ENCODE measurements around the gene ANO9. TPM values are rescaled to one million over a fixed set of nuclear protein-coding genes. Genes with fewer than 3 reads are reported as not detected.

The ANO9 gene
- total RNA-seq, 2 donors from 2014 or later: 15.6 to 26.4 TPM

DNA sequence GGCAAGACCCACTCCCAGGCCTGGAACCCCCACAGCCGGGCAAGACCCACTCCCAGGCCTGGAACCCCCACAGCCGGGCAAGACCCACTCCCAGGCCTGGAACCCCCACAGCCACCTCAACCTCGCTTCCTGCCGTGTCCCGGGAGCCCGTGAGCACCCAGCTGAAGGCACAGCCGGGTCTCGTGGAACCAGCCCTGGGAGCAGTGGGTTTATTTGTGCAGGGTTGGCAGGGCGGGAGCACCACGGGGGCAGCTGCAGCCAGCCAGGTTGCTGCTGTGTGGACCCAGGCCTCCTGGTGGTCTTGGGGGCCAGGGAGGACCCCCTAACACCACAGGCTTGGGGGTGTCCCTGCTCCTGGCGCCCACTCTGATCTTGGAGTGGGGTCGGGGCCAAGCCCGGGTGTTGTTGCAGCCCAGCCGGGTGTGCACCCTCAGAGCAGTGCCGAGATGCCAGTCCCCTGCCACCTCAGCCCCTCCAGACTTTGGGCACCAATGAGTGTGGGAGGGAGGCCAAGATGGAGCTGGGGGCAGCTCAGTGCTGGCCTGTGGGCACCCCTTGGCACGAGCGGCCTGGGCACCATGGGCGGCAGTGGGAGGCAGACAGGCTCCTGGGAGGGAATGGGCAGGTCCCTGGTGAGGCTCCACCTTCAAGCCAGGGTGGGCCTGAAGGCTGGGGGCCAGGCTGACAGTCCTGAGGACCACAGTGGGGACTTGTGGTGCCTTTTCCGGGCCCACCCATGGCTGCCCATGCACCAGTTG, 56.0 kb downstream of the ANO9 start:
- intact Hi-C loops (cut with DNase I): no loop called here
- Histone ChIP-seq H3K4me1 (no peaks in the 10 kb centered on the region), H3K36me3 (replicated peaks in 1 of 2; ENCODE audit: insufficient read depth in 1 of 2, low read depth in 2 of 2) (no peaks in the 10 kb centered on the region), H3K27ac (no peak overlapping the region), H3K27me3 (no peaks in the 10 kb centered on the region), H3K9me3 (peaks cover 0 to 4% (median 0%) of the 10 kb centered on the region in 3 donors), H3K4me3 (no peak overlapping the region)
- TF ChIP-seq POLR2A (IDR thresholded peaks at IDR 0.05): no peak
- TF ChIP-seq, protein P1, sequence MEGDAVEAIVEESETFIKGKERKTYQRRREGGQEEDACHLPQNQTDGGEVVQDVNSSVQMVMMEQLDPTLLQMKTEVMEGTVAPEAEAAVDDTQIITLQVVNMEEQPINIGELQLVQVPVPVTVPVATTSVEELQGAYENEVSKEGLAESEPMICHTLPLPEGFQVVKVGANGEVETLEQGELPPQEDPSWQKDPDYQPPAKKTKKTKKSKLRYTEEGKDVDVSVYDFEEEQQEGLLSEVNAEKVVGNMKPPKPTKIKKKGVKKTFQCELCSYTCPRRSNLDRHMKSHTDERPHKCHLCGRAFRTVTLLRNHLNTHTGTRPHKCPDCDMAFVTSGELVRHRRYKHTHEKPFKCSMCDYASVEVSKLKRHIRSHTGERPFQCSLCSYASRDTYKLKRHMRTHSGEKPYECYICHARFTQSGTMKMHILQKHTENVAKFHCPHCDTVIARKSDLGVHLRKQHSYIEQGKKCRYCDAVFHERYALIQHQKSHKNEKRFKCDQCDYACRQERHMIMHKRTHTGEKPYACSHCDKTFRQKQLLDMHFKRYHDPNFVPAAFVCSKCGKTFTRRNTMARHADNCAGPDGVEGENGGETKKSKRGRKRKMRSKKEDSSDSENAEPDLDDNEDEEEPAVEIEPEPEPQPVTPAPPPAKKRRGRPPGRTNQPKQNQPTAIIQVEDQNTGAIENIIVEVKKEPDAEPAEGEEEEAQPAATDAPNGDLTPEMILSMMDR (IDR thresholded peaks at IDR 0.05): no peak
- no peak for ATAC-seq
- DNase-seq: no peak
- WGBS, 2 donors: 60 to 97% methylated on average over 2 to 8 of the region's 19 CpGs

DNA sequence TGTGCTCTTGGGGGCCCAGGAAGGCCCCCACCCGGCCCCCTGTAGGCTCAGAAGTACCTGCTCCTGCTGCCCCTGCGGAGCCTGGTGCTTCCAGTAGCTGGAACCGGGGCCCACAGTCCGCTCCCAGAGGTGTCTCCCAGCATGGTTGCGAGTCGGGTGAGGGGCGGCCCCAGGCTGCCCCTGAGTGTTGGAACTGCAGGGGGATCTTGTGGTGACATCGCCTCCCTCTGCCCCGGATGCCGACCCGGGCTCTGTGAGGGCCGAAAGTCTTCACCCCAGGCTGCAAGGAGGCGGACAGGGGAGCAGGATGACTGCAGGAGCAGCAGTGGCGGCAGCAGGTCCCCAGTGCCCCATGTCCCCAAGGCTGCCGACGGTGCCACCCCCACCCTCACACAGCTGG, 57.3 kb downstream of the ANO9 start:
- Histone ChIP-seq H3K36me3 (replicated peaks in 1 of 2; ENCODE audit: insufficient read depth in 1 of 2, low read depth in 2 of 2) (no peaks in the 10 kb centered on the region), H3K27me3 (no peaks in the 10 kb centered on the region), H3K4me1 (no peaks in the 10 kb centered on the region), H3K27ac (no peak overlapping the region), H3K4me3 (no peak overlapping the region), H3K9me3 (peaks cover 0 to 4% (median 0%) of the 10 kb centered on the region in 3 donors)
- no peak for DNase-seq
- no peak for ATAC-seq
- intact Hi-C loops (cut with DNase I): no loop called here
- TF ChIP-seq POLR2A (IDR thresholded peaks at IDR 0.05): no peak
- TF ChIP-seq, protein P1 (IDR thresholded peaks at IDR 0.05): no peak
- 88% methylated on average over 15 of the region's 16 CpGs; no CpG with 5 or more reads in 1 of the 2 donors for WGBS, 2 donors

DNA sequence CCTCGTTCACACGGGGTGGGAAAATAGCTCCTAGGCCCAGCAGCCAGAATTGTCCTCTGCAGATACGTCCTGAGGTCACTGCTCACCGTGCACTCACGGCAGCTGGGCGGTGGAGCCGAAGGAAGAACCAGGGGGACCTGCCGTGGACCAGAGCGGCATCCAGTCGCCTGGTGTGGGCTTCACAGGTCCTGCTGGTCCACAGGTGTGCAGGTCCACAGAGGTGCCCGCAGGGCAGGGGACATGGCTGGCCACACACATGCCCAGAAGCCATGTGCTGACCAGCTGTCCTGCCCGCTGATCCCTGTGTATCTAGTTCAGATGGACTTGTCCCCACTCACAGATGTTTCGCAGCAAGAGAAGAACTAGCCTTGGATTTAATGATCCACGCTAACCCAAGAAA, 58.4 kb downstream of the ANO9 start:
- no peak overlapping the region for H3K27ac ChIP-seq
- H3K9me3 ChIP-seq: peaks cover 0 to 4% (median 0%) of the 10 kb centered on the region in 3 donors
- no peaks in the 10 kb centered on the region for H3K27me3 ChIP-seq
- no peak for ATAC-seq
- no peaks in the 10 kb centered on the region for H3K4me1 ChIP-seq
- intact Hi-C loops (cut with DNase I): no loop called here
- 66 to 87% methylated on average over 5 to 14 of the region's 14 CpGs for WGBS, 2 donors
- no peak overlapping the region for H3K4me3 ChIP-seq
- H3K36me3 ChIP-seq (replicated peaks in 1 of 2; ENCODE audit: insufficient read depth in 1 of 2, low read depth in 2 of 2): no peaks in the 10 kb centered on the region
- no peak for TF ChIP-seq POLR2A (IDR thresholded peaks at IDR 0.05)
- TF ChIP-seq, protein P1 (IDR thresholded peaks at IDR 0.05): no peak
- no peak for DNase-seq

DNA sequence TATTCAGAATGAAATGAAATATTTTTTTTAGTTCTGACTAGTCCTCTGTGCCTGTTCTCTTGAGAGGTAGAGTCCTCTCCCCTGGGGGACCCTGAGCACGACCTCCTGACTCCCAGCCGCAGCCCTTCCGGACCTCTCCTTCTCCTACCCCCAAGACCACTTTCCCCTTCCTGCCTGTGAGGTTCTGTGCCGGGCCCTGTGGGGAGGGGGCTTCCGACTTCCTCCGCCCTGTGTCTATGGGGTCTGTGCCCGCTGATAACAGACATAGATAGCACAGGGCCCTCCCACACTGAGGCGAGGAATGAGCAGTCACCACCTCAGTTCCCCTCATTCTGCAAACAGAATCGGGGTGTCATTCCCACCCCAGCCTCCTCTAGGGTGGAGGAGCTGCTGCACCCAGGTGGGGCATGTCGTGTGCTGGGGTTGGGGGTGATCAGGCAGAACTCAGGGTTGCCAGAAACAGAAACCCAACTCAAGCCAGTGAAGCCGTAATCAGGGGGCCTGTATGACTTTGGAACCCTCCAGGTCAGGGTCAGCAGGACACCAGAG, 59.7 kb downstream of the ANO9 start:
- TF ChIP-seq POLR2A (IDR thresholded peaks at IDR 0.05): no peak
- TF ChIP-seq, protein P1 (IDR thresholded peaks at IDR 0.05): no peak
- WGBS, 2 donors: 61 to 78% methylated on average over 10 to 11 of the region's 11 CpGs
- no peak for ATAC-seq
- Histone ChIP-seq H3K4me3 (no peak overlapping the region), H3K27ac (no peak overlapping the region), H3K36me3 (replicated peaks in 1 of 2; ENCODE audit: insufficient read depth in 1 of 2, low read depth in 2 of 2) (no peaks in the 10 kb centered on the region), H3K27me3 (no peaks in the 10 kb centered on the region), H3K4me1 (no peaks in the 10 kb centered on the region), H3K9me3 (peaks cover 0 to 4% (median 0%) of the 10 kb centered on the region in 3 donors)
- intact Hi-C loops (cut with DNase I): no loop called here
- DNase-seq: no peak
